Hematopoietic multipotent progenitor cell treated with erythropoietin and hydrocortisone succinate and interleukin-3 and kit ligand, for 4 days (in vitro differentiated cells): ENCODE measurements around the gene FAM3B.

Experiments
- DNase-seq: peaks from one replicate; pipeline ENCODE4 v3.0.0-alpha.2; 2015

FAM3B gene

DNA sequence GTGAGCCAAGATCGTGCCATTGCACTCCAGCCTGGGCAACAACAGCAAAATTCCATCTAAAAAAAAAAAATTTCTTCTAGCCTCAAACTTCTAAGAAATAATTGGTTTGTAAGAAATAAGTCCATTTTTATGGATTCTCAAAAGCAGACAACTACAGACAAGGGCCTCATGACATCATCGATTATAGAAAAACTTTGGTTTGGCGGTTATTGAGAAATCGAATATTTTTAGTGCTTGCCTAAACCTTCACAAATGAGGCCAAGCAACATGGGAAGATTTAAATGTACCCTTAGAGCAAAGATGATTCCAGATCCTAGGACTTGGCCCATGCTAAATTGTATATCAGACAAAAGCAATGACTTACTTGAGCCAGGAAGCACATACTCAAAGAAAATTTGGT, 81.7 kb downstream of the FAM3B start:
- DNase-seq: no peak

DNA sequence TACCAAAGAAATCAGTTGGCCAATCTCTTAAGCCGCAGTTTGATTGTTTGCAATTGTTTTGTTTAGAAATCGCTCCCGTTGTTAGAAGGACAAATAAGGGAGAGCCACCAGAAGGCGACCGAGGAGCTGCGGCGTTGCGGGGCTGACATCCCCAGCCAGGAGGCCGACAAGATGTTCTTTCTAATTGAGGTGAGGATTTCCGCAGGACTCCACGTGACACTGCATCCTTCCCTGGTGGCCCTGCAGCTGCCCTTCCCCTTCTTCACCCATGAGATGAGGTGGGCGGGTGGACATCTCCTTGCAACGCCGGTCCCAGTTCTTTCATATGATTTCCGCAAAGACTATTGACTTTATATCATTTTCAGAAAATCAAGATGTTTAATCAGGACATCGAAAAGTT, 82.2 kb downstream of the FAM3B start:
- no peak for DNase-seq

DNA sequence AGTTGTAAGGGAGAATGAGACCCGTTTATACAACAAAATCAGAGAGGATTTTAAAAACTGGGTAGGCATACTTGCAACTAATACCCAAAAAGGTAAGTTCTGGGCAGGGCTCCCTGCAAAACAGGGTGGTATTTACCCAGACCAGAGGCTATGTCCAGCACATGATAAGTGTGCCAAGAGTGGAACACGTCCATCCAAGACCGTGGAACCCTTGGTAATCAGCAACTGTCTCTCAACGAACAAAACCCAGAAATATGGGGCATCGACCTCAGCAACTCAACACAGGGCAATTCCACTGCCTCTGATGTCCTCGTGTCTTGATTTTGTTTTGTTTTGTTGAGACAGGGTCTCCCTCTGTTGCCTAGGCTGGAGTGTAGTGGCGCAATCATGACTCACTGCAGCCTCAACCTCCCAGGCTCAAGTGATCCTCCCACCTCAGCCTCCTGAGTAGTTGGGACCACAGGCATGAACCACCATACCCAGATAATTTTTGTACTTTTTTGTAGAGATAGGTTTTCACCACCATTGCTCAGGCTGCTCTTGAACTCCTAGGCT, 82.7 kb downstream of the FAM3B start:
- peak; percentile 45 for DNase-seq

DNA sequence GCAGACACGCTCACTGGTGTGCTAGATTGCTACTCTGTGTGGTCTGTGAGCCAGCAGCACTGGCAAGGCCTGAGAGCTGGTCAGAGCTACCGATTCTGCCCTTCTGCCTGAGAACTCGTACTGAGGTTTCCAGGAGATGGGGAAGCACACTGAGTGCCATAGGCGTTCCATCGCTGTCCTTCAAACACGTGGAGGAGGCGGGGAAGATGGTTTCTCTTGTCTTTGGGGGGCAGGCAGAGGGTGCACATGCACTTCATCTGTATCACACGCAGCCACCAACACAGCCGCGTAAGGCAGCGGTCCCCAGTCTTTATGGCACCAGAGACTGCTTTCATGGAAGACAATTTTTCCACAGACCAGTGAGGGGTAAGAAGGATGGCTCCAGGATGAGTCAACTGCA, 85.6 kb downstream of the FAM3B start:
- DNase-seq: no peak

DNA sequence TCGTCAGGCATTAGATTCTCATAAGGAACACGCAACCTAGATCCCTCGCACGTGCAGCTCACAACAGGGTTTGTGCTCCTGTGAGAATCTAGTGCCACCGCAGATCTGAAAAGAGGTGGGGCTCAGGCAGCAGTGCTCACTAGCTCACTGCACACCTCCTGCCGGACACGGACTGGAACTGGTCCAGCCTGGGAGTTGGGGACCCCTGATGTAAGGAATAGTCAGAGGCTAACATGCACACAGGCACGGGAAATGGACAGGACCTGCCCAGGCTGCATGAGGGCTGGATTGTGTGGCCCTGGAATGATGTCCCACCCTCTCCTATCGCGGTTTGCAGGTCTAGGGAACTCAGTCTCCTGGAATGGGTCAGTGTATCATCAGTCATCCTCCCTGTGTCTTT, 86.2 kb downstream of the FAM3B start:
- DNase-seq: no peak

DNA sequence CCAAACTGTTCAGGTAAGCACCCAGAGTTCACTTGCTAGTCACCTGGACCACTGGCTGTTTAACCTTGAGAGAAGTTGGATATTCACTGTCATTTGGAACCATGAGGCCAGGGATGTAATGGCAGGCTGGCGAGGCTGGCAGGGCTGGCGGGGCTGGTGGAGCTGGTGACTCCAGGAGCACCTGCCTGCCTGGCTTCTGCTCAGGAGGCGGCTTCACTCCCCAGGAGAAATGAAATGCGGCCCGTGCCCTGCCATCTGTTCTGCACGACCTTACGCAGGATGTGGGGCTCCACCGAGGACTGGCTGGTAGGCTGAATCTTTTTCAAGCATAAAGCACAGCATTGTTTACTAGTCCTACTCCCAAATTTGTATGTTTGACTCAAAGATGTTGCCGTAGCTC, 86.7 kb downstream of the FAM3B start:
- no peak for DNase-seq

DNA sequence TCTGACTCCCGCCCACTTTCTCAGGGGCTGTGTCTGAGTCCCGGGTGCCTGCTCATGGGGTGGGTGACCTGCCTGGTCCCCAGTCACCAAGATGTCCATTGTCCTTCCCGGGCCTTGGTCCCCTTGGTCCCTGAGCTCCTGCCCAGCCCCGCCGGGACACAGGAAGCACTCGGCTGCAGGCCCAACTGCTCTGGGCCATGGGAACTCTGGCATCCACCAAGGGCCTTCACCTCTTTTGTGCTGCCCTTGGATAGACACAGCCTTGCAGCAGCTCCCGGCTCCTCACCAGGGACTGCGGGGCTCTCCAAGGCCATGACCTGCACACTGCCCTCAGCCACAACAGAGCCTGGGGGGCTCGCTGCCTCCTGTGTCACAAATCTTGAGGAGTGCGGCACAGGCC, 87.4 kb downstream of the FAM3B start:
- no peak for DNase-seq

DNA sequence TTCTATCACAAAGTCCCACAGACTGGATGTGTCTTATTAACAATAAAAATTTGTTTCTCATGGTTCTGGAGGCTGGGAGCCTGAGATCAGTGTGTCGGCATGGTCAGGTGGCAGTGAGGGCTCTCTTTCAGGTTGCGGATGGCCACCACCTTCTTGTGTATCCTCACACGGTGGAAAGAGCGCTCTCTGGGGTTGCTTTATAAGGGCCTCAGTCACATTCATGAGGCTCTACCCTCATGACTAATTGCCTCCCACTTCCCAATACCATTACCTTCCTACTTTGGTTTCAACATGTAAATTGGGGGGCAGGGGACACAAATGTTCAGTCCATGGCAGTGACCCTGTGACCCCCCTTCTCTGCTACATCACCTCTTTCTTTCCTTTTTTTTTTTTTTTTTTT, 88.7 kb downstream of the FAM3B start:
- no peak for DNase-seq

DNA sequence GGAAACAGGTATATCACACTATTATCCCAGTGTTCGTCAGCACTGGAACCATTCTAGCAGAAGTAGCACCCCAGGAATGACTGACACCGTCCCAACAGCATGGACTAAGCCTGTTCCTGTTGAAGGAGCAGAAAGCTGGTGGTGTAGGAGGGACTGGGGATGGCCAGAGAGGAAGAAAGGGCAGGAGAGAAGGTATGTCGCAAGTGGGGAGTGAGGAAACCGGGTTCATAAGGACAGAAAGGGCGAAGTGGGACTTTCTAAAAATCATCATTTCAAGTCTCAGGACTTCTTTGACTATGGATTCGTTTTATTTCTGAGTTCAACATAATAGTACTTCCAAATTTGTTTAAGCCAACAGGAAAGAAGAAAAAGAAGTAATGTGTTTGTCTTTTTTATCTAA, 89.7 kb downstream of the FAM3B start:
- no peak for DNase-seq
